Thymus (tissue), 11 donors: Measurements from ENCODE around the gene PLEKHA5. TPM values are rescaled to one million over a fixed set of nuclear protein-coding genes. Genes with fewer than 3 reads are reported as not detected.

Experiments
- DNase-seq, 9 donors: peaks; one replicate each; pipeline ENCODE4 v3.0.0-alpha.2; 2013; ENCODE audit warnings: low spot score in 9 of 9, low read depth in 6 of 9, missing footprints in 1 of 9
- H3K27ac ChIP-seq, 2 donors: one replicate each; pipeline ENCODE4 v1.5.1; 2013; ENCODE audit warnings: control low read depth in 1 of 2, low read depth in 1 of 2, low read length in 1 of 2, mild to moderate bottlenecking in 1 of 2, moderate library complexity in 1 of 2
- H3K27me3 ChIP-seq, 2 donors: one replicate each; pipeline ENCODE4 v1.5.1; 2013; ENCODE audit warnings: low read length in 1 of 2; ENCODE audit not compliant: control insufficient read depth in 2 of 2, insufficient read depth in 1 of 2
- H3K36me3 ChIP-seq, 2 donors: one replicate each; pipeline ENCODE4 v1.5.1; 2013; ENCODE audit warnings: low read length in 1 of 2, mild to moderate bottlenecking in 1 of 2, moderate library complexity in 1 of 2; ENCODE audit not compliant: control insufficient read depth in 2 of 2, insufficient read depth in 2 of 2
- H3K4me1 ChIP-seq, 2 donors: one replicate each; pipeline ENCODE4 v1.5.1; 2013; ENCODE audit warnings: low read length in 2 of 2; ENCODE audit not compliant: control insufficient read depth in 2 of 2, insufficient read depth in 2 of 2
- H3K4me3 ChIP-seq, 2 donors: one replicate each; pipeline ENCODE4 v1.5.1; 2013; ENCODE audit warnings: low read length in 2 of 2, control low read depth in 1 of 2, mild to moderate bottlenecking in 1 of 2
- H3K9me3 ChIP-seq, 2 donors: one replicate each; pipeline ENCODE4 v1.5.1; 2013; ENCODE audit warnings: low read length in 1 of 2, mild to moderate bottlenecking in 1 of 2; ENCODE audit not compliant: control insufficient read depth in 2 of 2, insufficient read depth in 1 of 2
- WGBS: extraction: QIAGEN DNeasy Blood & Tissue Kit; methylation state at CpG from one replicate; pipeline ENCODE4 v1.1.7; 2013; 5-methylcytosine and 5-hydroxymethylcytosine counted together
- polyA plus RNA-seq: library from polyadenylated mRNA; stranded (reverse); fragments of 200-250 nt; gene quantifications from one replicate; pipeline ENCODE4 v1.2.3, GENCODE V29; 2013
- total RNA-seq: library from RNA; stranded (reverse); fragments of 120-200 nt; gene quantifications from one replicate; pipeline ENCODE4 v1.2.4, GENCODE V29; 2013
- donor health status: healthy.

Gene PLEKHA5
- total and polyA plus RNA-seq, 2 donors, result 12.2 to 18.0 TPM

DNA sequence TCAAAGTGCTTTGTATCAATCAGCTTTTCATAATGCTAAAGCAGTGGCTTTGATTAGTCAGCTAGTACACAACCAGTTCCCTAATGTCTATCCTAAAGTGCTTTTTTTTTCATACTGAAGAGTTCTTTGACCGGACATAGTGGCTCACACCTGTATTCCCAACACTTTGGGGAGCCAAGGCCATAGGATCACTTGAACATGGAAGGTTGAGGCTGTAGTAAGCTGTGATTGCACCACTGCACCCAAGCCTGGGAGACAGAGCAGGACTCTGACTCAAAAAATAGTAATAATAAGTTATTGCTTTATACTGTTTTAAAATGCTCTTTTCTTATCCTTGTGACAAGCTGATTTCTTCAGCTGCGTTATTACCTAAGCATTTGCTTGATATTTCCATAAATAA is 155.1 kb downstream of the PLEKHA5 start:
- H3K36me3 ChIP-seq, result peaks cover 0 to 3% of the 10 kb centered on the region in 2 donors
- 97% methylated on average over 2 of the region's 2 CpGs for WGBS

GRCh38 chr12:19285793-19286448 is 156.4 kb downstream of the PLEKHA5 start:
- H3K27ac ChIP-seq, result no peak overlapping the region
- no peaks in the 10 kb centered on the region for H3K4me1 ChIP-seq
- WGBS, result 74% methylated on average over 6 of the region's 6 CpGs
- DNase-seq, result no peak
- H3K9me3 ChIP-seq, result no peaks in the 10 kb centered on the region
- no peak overlapping the region for H3K4me3 ChIP-seq
- no peaks in the 10 kb centered on the region for H3K27me3 ChIP-seq
- H3K36me3 ChIP-seq, result peaks cover 0 to 3% of the 10 kb centered on the region in 2 donors

More for the DNA sequence above, 155.1 kb downstream of the PLEKHA5 start:
- no peak for DNase-seq
- no peaks in the 10 kb centered on the region for H3K27me3 ChIP-seq
- H3K27ac ChIP-seq, result no peak overlapping the region
- no peaks in the 10 kb centered on the region for H3K4me1 ChIP-seq
- no peaks in the 10 kb centered on the region for H3K9me3 ChIP-seq
- H3K4me3 ChIP-seq, result no peak overlapping the region

DNA sequence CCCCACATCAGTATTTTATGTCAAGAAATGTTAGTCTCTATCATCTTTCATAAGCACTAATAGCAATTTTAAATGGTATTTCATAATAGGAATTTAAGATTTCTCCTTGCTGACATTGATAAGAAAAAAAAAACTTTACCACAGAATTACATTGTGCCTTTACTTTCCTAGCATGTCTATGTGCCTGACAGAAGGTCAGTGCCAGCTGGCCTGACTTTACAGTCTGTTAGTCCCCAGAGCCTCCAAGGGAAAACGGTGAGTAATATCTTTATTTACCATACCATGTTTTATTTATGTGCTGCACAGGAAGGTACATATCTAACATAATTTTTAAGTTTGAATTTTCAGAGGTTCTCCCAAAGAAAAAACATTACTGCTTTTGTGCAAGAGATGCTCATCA is 157.8 kb downstream of the PLEKHA5 start:
- Histone ChIP-seq H3K27me3 (no peaks in the 10 kb centered on the region), H3K4me3 (no peak overlapping the region), H3K9me3 (no peaks in the 10 kb centered on the region), H3K36me3 (peaks cover 0 to 3% of the 10 kb centered on the region in 2 donors), H3K4me1 (no peaks in the 10 kb centered on the region), H3K27ac (no peak overlapping the region)
- WGBS, result 96% methylated on average over 1 of the region's 1 CpG
- DNase-seq, result no peak

DNA sequence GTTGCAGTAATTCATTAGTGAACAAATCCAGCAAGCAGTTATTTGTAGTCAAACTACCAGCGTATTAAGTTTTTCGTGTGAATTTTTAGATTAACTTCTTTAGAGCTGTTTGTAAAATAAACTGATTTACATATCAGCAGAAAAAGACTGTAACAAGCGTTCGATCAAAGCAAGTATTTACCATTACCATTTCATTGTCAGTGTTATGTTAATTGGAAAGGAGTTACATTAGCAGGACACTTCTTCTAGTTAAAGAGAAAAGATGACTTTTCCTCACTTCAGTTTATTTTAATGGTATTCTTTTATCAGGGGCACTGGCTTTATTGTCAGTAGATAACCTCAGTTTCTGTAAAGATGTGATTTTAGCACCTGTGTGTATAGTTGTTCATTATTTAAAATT is 158.6 kb downstream of the PLEKHA5 start:
- no peak overlapping the region for H3K27ac ChIP-seq
- DNase-seq, result no peak
- no peaks in the 10 kb centered on the region for H3K9me3 ChIP-seq
- peaks cover 0 to 3% of the 10 kb centered on the region in 2 donors for H3K36me3 ChIP-seq
- no peak overlapping the region for H3K4me3 ChIP-seq
- WGBS, result 96% methylated on average over 4 of the region's 4 CpGs
- no peaks in the 10 kb centered on the region for H3K4me1 ChIP-seq
- H3K27me3 ChIP-seq, result no peaks in the 10 kb centered on the region

DNA sequence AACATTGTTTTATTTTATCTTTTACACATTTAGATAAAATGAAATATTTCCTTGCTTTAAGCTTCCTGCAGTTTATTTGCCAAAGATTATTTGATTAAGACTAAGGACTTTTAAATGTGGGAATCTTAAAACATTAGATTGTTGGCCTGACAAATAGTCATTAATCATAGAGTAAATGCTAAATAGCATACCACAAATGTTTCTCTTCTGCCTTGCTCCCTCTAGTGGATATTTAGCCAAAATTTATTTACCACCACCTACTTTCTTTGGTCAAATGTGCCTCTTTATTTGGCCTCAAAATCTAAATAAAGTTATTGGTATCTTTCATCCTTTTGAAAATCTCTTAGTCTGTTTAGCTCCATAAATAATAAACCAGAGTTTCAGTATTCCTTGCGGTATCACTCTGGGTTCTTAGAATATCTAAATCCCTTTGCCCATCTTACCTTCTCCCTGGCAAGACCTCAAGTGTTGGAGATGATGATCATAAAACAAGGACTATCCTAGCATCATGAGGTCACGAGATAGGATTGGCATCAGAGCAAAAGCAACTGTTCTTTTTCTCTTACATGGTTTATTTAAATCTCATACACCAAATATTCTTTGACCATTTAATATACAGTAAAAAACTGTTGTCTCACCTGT is 159.2 kb downstream of the PLEKHA5 start:
- WGBS, result 94% methylated on average over 2 of the region's 2 CpGs
- peak in 5 of 9 donors; percentile 9 to 44 (median 13) for DNase-seq
- no peak overlapping the region for H3K4me3 ChIP-seq
- H3K27me3 ChIP-seq, result no peaks in the 10 kb centered on the region
- no peaks in the 10 kb centered on the region for H3K36me3 ChIP-seq
- no peaks in the 10 kb centered on the region for H3K4me1 ChIP-seq
- H3K27ac ChIP-seq, result no peak overlapping the region
- H3K9me3 ChIP-seq, result no peaks in the 10 kb centered on the region

- H3K4me1 ChIP-seq, result no peaks in the 10 kb centered on the region
- no peak overlapping the region for H3K4me3 ChIP-seq
- no peaks in the 10 kb centered on the region for H3K9me3 ChIP-seq
- no peaks in the 10 kb centered on the region for H3K36me3 ChIP-seq
- H3K27ac ChIP-seq, result no peak overlapping the region
- 98% methylated on average over 7 of the region's 7 CpGs for WGBS
- no peaks in the 10 kb centered on the region for H3K27me3 ChIP-seq
- no peak for DNase-seq
Measured at GRCh38 chr12:19298836-19299605, 169.5 kb downstream of the PLEKHA5 start.

DNA sequence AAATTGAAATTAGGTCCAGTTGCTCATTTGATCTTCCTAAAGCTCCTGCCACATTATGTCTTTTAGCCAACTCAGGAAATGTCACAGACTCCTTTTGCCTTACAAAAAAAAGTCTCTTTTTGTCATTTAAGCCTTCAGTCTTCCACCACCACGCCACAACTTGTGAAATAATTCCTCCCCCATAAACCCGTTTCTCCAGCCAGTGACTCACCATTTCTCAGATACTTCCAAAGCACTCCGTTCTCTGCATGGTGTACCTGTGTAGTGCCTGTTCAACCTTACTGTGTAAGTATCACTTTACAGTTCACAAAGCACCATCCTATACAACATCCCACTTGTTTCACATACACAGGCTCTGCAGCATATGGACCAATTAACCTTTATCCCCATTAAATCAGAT is 170.2 kb downstream of the PLEKHA5 start:
- DNase-seq, result no peak
- 94% methylated on average over 3 of the region's 3 CpGs for whole genome bisulfite sequencing

DNA sequence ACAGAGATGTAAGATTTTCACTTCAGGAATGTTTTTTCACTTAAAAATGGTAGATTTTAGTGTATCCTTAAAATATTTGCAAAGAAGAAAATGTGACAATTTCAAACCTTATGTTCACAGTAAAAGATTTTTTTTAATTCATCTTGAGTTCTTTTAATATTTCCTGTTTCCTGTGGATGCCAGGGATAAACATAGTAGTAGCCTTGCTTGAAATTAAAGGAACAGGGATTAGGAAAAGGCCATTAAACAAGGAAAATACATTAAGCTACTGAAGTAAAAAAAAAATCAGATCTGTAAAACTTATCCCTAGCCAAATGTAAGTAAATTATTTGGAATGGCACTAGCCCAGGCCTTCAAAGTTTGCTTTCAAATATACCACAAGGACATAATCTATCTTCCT is 171.7 kb downstream of the PLEKHA5 start:
- Histone ChIP-seq H3K4me3 (no peak overlapping the region), H3K27ac (no peak overlapping the region), H3K9me3 (no peaks in the 10 kb centered on the region), H3K36me3 (no peaks in the 10 kb centered on the region), H3K4me1 (no peaks in the 10 kb centered on the region), H3K27me3 (no peaks in the 10 kb centered on the region)
- DNase-seq, result no peak

More for the DNA sequence above, 170.2 kb downstream of the PLEKHA5 start:
- no peaks in the 10 kb centered on the region for H3K4me1 ChIP-seq
- no peak overlapping the region for H3K27ac ChIP-seq
- no peaks in the 10 kb centered on the region for H3K36me3 ChIP-seq
- H3K27me3 ChIP-seq, result no peaks in the 10 kb centered on the region
- no peaks in the 10 kb centered on the region for H3K9me3 ChIP-seq
- H3K4me3 ChIP-seq, result no peak overlapping the region

GRCh38 chr12:19301688-19302087 is 172.2 kb downstream of the PLEKHA5 start:
- Histone ChIP-seq H3K4me3 (no peak overlapping the region), H3K4me1 (no peaks in the 10 kb centered on the region), H3K27ac (no peak overlapping the region), H3K27me3 (no peaks in the 10 kb centered on the region), H3K36me3 (peaks cover 0 to 2% of the 10 kb centered on the region in 2 donors), H3K9me3 (no peaks in the 10 kb centered on the region)
- no peak for DNase-seq
- 92% methylated on average over 1 of the region's 1 CpG for WGBS
